Ovary (tissue), 3 donors: ENCODE data around the gene DPH6.
"Not testable (repeated sequence)": the region's sequence is repeated elsewhere in the genome, so short reads cannot be mapped to it uniquely, and the experiment has no call there.

Experiments used
- EP300 ChIP-seq: sonication (generic); formaldehyde crosslinking; IDR thresholded peaks from one replicate; pipeline ENCODE4 v1.6.1; 2017; ENCODE audit warnings: antibody characterized with exemption
- TF ChIP-seq, protein P1 (sequence below), 3 donors: fragments of 450-650 bp in 2 of 3; fragments of 200-600 bp in 1 of 3; IDR thresholded peaks; one replicate each; pipeline versions ENCODE4 v1.5.1 to v1.8.0; 2016 to 2022; ENCODE audit warnings: antibody characterized with exemption in 3 of 3, mild to moderate bottlenecking in 1 of 3
- donor health status: DM: no; HTN: no; CAD: no.

DNA sequence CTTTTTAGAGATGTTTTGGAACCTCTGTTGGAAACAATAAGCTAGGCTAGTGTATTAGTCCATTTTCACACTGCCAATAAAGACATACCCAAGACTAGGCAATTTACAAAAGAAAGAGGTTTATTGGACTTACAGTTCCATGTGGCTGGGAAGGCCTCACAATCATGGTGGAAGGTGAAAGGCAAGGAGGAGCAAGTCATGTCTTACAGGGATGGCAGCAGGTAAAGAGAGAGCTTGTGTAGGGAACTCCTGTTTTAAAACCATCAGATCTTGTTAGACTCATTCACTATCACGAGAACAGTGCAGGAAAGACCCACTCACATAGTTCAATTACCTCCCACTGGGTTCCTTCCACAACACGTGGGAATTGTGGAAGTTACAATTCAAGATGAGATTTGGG lies 46.0 kb upstream of the DPH6 start:
- TF ChIP-seq, protein P1, sequence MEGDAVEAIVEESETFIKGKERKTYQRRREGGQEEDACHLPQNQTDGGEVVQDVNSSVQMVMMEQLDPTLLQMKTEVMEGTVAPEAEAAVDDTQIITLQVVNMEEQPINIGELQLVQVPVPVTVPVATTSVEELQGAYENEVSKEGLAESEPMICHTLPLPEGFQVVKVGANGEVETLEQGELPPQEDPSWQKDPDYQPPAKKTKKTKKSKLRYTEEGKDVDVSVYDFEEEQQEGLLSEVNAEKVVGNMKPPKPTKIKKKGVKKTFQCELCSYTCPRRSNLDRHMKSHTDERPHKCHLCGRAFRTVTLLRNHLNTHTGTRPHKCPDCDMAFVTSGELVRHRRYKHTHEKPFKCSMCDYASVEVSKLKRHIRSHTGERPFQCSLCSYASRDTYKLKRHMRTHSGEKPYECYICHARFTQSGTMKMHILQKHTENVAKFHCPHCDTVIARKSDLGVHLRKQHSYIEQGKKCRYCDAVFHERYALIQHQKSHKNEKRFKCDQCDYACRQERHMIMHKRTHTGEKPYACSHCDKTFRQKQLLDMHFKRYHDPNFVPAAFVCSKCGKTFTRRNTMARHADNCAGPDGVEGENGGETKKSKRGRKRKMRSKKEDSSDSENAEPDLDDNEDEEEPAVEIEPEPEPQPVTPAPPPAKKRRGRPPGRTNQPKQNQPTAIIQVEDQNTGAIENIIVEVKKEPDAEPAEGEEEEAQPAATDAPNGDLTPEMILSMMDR (IDR thresholded peaks at IDR 0.05): not testable (repeated sequence)
- TF ChIP-seq EP300: not testable (repeated sequence)
